Endodermal cell (in vitro differentiated cells): Measurements from ENCODE around the gene NFE2L2. TPM values are rescaled to one million over a fixed set of nuclear protein-coding genes. Genes with fewer than 3 reads are reported as not detected.

Experiments
- DNase-seq: peaks from one replicate; pipeline ENCODE4 v3.0.0-alpha.2; 2017
- H3K27ac ChIP-seq: 2 replicates; pipeline ENCODE4 v1.5.1; 2013; ENCODE audit warnings: mild to moderate bottlenecking, low read depth, low read length, moderate library complexity
- H3K27me3 ChIP-seq: 2 replicates; pipeline ENCODE4 v1.6.1; 2013; ENCODE audit warnings: mild to moderate bottlenecking, low read length, moderate library complexity; ENCODE audit not compliant: insufficient read depth, control insufficient read depth, poor library complexity, severe bottlenecking
- H3K36me3 ChIP-seq: 2 replicates; pipeline ENCODE4 v1.7.0; 2013; ENCODE audit warnings: mild to moderate bottlenecking, low read length, moderate library complexity; ENCODE audit not compliant: control insufficient read depth, insufficient read depth
- H3K4me1 ChIP-seq: one replicate; pipeline ENCODE4 v1.7.0; 2013; ENCODE audit warnings: low read length; ENCODE audit not compliant: control insufficient read depth, insufficient read depth
- H3K4me3 ChIP-seq: 2 replicates; pipeline ENCODE4 v1.5.1; 2013; ENCODE audit warnings: mild to moderate bottlenecking, low read length, moderate library complexity
- H3K9ac ChIP-seq: 2 replicates; pipeline ENCODE4 v1.6.1; 2013; ENCODE audit warnings: mild to moderate bottlenecking, low read length, moderate library complexity; ENCODE audit not compliant: poor library complexity, severe bottlenecking; ENCODE audit errors: extremely low read depth
- H3K9me3 ChIP-seq: 2 replicates; pipeline ENCODE4 v1.6.1; 2013; ENCODE audit warnings: mild to moderate bottlenecking, low read length, moderate library complexity; ENCODE audit not compliant: control insufficient read depth
- H3K27ac Mint-ChIP-seq: 2 replicates; pipeline ENCODE4 v1.8.0; 2020; ENCODE audit warnings: mixed read lengths
- H3K27me3 Mint-ChIP-seq: 2 replicates; pipeline ENCODE4 v1.8.0; 2021; ENCODE audit warnings: mild to moderate bottlenecking, mixed read lengths; ENCODE audit not compliant: insufficient read depth
- H3K36me3 Mint-ChIP-seq: 2 replicates; pipeline ENCODE4 v1.8.0; 2020; ENCODE audit warnings: low read depth, mixed read lengths
- H3K4me1 Mint-ChIP-seq: 2 replicates; pipeline ENCODE4 v1.8.0; 2020; ENCODE audit warnings: mixed read lengths
- H3K4me3 Mint-ChIP-seq: 2 replicates; pipeline ENCODE4 v1.8.0; 2020; ENCODE audit warnings: mild to moderate bottlenecking, moderate library complexity, mixed read lengths
- H3K9me3 Mint-ChIP-seq: 2 replicates; pipeline ENCODE4 v1.8.0; 2020; ENCODE audit warnings: mild to moderate bottlenecking, mixed read lengths
- WGBS, 2 experiments: methylation state at CpG; one replicate each; pipeline versions ENCODE4 v1.1.5 to v1.1.7; 2013; ENCODE audit warnings: missing lambda C conversion rate in 2 of 2, mixed read lengths in 1 of 2; ENCODE audit not compliant: insufficient coverage in 1 of 2, insufficient read length in 1 of 2; 5-methylcytosine and 5-hydroxymethylcytosine counted together
- total RNA-seq, 2 donors: library from RNA; stranded (reverse); fragmentation: NEBNext Ultra II Directional in 1 of 2; extraction: Animal tissue kit (Norgen Biotek cat#: 25700) in 1 of 2; gene quantifications; 2 replicates in 1 of 2; 3 replicates in 1 of 2; pipeline ENCODE4 v1.2.1, GENCODE V29; 2021
- TF ChIP-seq, protein P1 (sequence below): fragments of 200-600 bp; sonication (generic); conservative IDR thresholded peaks from 2 replicates; pipeline ENCODE4 v1.5.0; 2021; ENCODE audit warnings: antibody characterized with exemption, mild to moderate bottlenecking

Gene NFE2L2
- total RNA-seq, 2 donors from 2014 or later: 59.0 to 59.1 TPM

DNA sequence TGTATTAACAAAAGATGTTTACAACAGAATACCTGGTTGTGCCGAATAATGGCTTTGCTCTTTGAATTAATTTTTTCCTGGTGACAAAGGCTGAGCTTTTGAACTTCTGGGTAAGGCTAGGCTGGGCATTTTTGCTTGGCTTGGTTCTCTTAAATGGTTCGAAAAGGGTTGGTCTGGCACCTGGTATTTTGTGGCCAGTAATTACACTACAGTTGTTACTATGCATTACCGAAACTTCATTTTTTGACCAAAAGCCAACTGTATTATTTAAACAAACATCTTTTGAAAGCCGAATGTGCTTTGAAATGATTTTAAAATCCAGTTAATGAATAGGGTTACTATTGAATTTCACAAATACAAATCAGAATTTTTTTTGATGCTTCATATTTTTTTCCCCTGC lies 19.4 kb upstream of the NFE2L2 start:
- DNase-seq: no peak
- peaks cover 7% of the 10 kb centered on the region for H3K27me3 ChIP-seq
- Mint-ChIP-seq H3K27ac (no peak overlapping the region), H3K27me3 (peaks cover 3% of the 10 kb centered on the region), H3K36me3 (no peaks in the 10 kb centered on the region), H3K9me3 (no peaks in the 10 kb centered on the region), H3K4me1 (peaks cover 61% of the 10 kb centered on the region), H3K4me3 (no peak overlapping the region)
- peak overlapping the region; percentile 30 for H3K9ac ChIP-seq
- WGBS, 2 experiments: 85 to 100% methylated on average over 2 to 4 of the region's 4 CpGs
- H3K4me3 ChIP-seq: no peak overlapping the region
- no peak overlapping the region for H3K27ac ChIP-seq
- TF ChIP-seq, protein P1, sequence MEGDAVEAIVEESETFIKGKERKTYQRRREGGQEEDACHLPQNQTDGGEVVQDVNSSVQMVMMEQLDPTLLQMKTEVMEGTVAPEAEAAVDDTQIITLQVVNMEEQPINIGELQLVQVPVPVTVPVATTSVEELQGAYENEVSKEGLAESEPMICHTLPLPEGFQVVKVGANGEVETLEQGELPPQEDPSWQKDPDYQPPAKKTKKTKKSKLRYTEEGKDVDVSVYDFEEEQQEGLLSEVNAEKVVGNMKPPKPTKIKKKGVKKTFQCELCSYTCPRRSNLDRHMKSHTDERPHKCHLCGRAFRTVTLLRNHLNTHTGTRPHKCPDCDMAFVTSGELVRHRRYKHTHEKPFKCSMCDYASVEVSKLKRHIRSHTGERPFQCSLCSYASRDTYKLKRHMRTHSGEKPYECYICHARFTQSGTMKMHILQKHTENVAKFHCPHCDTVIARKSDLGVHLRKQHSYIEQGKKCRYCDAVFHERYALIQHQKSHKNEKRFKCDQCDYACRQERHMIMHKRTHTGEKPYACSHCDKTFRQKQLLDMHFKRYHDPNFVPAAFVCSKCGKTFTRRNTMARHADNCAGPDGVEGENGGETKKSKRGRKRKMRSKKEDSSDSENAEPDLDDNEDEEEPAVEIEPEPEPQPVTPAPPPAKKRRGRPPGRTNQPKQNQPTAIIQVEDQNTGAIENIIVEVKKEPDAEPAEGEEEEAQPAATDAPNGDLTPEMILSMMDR: no peak
- H3K4me1 ChIP-seq: peaks cover 43% of the 10 kb centered on the region
- H3K36me3 ChIP-seq: no peaks in the 10 kb centered on the region
- no peaks in the 10 kb centered on the region for H3K9me3 ChIP-seq

DNA sequence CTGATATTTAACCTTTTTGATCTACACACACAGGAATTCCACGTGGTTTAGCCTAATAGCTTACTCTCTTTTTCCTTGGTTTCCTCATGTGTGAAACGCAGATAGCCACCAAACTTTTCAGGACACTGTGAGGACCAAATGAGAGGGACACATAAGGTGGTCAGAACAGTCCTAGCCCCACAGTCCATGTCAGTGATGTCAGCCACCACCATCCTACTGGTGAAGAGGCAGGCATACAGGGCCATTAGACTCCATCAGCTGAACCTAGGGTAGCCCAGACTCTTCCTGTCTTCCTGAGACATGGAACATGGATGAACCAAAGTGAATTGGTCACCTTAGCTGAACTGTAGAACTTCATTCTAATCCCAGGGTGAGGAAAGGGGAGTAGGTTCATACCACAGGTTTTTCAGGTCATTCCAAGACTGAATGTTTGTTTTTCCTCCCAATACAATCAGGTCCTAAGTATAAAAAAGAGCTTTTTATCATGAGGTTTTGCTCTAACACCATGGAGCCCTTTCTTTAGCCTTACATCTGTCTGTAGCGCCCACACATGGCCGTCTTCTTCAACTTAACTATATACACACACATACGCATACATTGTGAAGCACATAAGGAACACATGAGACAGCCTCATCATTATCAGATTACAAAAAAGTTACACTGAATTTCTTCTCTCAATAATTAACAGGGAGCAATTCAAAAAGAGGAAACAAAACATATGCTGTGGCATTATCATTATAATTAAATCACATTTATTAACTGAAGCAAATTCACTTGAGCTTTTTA lies 18.5 kb upstream of the NFE2L2 start:
- no peak overlapping the region for H3K4me3 Mint-ChIP-seq
- TF ChIP-seq, protein P1: peak; percentile 22
- DNase-seq: no peak
- WGBS, 2 experiments: 90 to 95% methylated on average over 5 of the region's 5 CpGs
- Histone ChIP-seq H3K36me3 (no peaks in the 10 kb centered on the region), H3K9ac (no peak overlapping the region), H3K27ac (no peak overlapping the region), H3K4me1 (peaks cover 40% of the 10 kb centered on the region), H3K27me3 (peaks cover 5% of the 10 kb centered on the region), H3K4me3 (no peak overlapping the region), H3K9me3 (no peaks in the 10 kb centered on the region)
- H3K4me1 Mint-ChIP-seq: peaks cover 58% of the 10 kb centered on the region
- H3K36me3 Mint-ChIP-seq: no peaks in the 10 kb centered on the region
- H3K27me3 Mint-ChIP-seq: no peaks in the 10 kb centered on the region
- no peak overlapping the region for H3K27ac Mint-ChIP-seq
- H3K9me3 Mint-ChIP-seq: no peaks in the 10 kb centered on the region

DNA sequence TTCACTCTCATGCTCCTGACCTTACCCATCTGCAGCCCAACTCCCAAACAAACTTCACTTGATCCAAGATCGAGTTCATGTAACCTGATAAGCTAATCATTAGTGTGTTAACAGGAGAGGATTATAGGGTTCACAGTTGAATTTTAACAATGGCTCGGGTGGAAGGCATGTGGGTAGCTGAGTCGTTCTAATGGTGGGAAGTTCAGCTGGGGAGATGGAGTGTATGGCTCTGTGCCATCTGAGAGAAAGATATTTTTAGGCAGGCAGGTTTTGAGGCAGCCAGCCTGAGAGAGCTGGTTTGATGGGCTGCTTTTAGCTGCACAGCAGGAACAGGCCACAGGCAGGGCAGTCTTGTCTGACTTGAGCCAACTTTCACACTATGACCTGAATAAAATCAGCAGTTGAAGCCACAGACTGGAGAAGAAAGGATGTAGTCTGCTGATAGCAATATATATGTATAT lies 17.7 kb upstream of the NFE2L2 start:
- no peak overlapping the region for H3K27ac ChIP-seq
- no peaks in the 10 kb centered on the region for H3K9me3 Mint-ChIP-seq
- peaks cover 55% of the 10 kb centered on the region for H3K4me1 Mint-ChIP-seq

More for the DNA sequence above, 17.7 kb upstream of the NFE2L2 start:
- H3K9ac ChIP-seq: no peak overlapping the region
- Mint-ChIP-seq H3K4me3 (no peak overlapping the region), H3K27me3 (no peaks in the 10 kb centered on the region), H3K36me3 (no peaks in the 10 kb centered on the region), H3K27ac (no peak overlapping the region)
- TF ChIP-seq, protein P1: no peak
- peak; percentile 54 for DNase-seq
- H3K9me3 ChIP-seq: no peaks in the 10 kb centered on the region
- H3K4me1 ChIP-seq: peaks cover 33% of the 10 kb centered on the region
- no peaks in the 10 kb centered on the region for H3K36me3 ChIP-seq
- 46 to 81% methylated on average over 3 of the region's 3 CpGs for WGBS, 2 experiments
- no peaks in the 10 kb centered on the region for H3K27me3 ChIP-seq
- no peak overlapping the region for H3K4me3 ChIP-seq
